NCI-H2196 treated with DMSO at 0.1 percent for 48 hours (cell line): ENCODE results near the gene DCDC1.
A peak's percentile ranks its signal among the peaks of the same experiment; 100 is the strongest.
"Not testable (repeated sequence)": the region's sequence is repeated elsewhere in the genome, so short reads cannot be mapped to it uniquely, and the experiment has no call there.

ENCODE experiments used
- DNase-seq: peaks from one replicate; lab custom pipeline; 2025; ENCODE audit not compliant: unreplicated experiment; lab: John Stamatoyannopoulos, UW

Gene DCDC1

GRCh38 chr11:31326470-31327148 is 42.9 kb downstream of the DCDC1 start:
- no peak for DNase-seq

GRCh38 chr11:31325160-31325559 is 44.4 kb downstream of the DCDC1 start:
- no peak for DNase-seq

GRCh38 chr11:31323145-31323544 is 46.4 kb downstream of the DCDC1 start:
- no peak for DNase-seq

GRCh38 chr11:31321494-31321893 is 48.0 kb downstream of the DCDC1 start:
- not testable (repeated sequence) for DNase-seq

GRCh38 chr11:31303644-31304180 is 65.8 kb downstream of the DCDC1 start:
- no peak for DNase-seq

GRCh38 chr11:31301549-31302510 is 67.7 kb downstream of the DCDC1 start:
- DNase-seq = no peak

GRCh38 chr11:31295308-31295707 is 74.2 kb downstream of the DCDC1 start:
- DNase-seq = no peak

- not testable (repeated sequence) for DNase-seq
These were observed 96.0 kb downstream of the DCDC1 start for GRCh38 chr11:31273527-31273926.

- DNase-seq = no peak
These were observed 101.8 kb downstream of the DCDC1 start for GRCh38 chr11:31267720-31268119.

- no peak for DNase-seq
These were observed 104.7 kb downstream of the DCDC1 start for GRCh38 chr11:31264834-31265233.

GRCh38 chr11:31262761-31263160 is 106.8 kb downstream of the DCDC1 start:
- DNase-seq = no peak

- no peak for DNase-seq
These were observed 109.7 kb downstream of the DCDC1 start for GRCh38 chr11:31259797-31260196.

GRCh38 chr11:31254415-31254814 is 115.1 kb downstream of the DCDC1 start:
- no peak for DNase-seq

- DNase-seq = no peak
These were observed 120.8 kb downstream of the DCDC1 start for GRCh38 chr11:31248768-31249167.

GRCh38 chr11:31247321-31247720 is 122.2 kb downstream of the DCDC1 start:
- no peak for DNase-seq

- no peak for DNase-seq
These were observed 122.9 kb downstream of the DCDC1 start for GRCh38 chr11:31246451-31247165.

GRCh38 chr11:31243706-31244105 is 125.8 kb downstream of the DCDC1 start:
- no peak for DNase-seq

- DNase-seq = peak; percentile 11
These were observed 129.1 kb downstream of the DCDC1 start for GRCh38 chr11:31240340-31240904.

- DNase-seq = no peak
These were observed 131.4 kb downstream of the DCDC1 start for GRCh38 chr11:31237819-31238760.

- peak; percentile 0 for DNase-seq
These were observed 133.4 kb downstream of the DCDC1 start for GRCh38 chr11:31236143-31236542.
